ENCODE results near the gene PPM1L.

GRCh38 chr3:160986069-160986468, 230.0 kb downstream of the PPM1L start:
- TF ChIP-seq CTCF (IDR thresholded peaks at IDR 0.05; ENCODE audit: low read length) (no peak), EZH2 (optimal IDR thresholded peaks at IDR 0.05; ENCODE audit: low read depth, low read length) (no peak)
